ENCODE measurements around the gene SYT14.
"Not testable (repeated sequence)": the region's sequence is repeated elsewhere in the genome, so short reads cannot be mapped to it uniquely, and the experiment has no call there.

SYT14 gene

GRCh38 chr1:210124736-210125135, 186.7 kb downstream of the SYT14 start:
- no peak for DNase-seq

GRCh38 chr1:210125143-210125542, 187.1 kb downstream of the SYT14 start:
- DNase-seq, result no peak

GRCh38 chr1:210129092-210129491, 191.1 kb downstream of the SYT14 start:
- no peak for DNase-seq

GRCh38 chr1:210129759-210130158, 191.7 kb downstream of the SYT14 start:
- DNase-seq, result no peak

GRCh38 chr1:210132582-210132981, 194.6 kb downstream of the SYT14 start:
- no peak for DNase-seq

GRCh38 chr1:210143465-210144062, 205.5 kb downstream of the SYT14 start:
- peak; percentile 52 for DNase-seq

- no peak for DNase-seq
These were observed 206.7 kb downstream of the SYT14 start for GRCh38 chr1:210144736-210145135.

- DNase-seq, result no peak
These were observed 213.1 kb downstream of the SYT14 start for GRCh38 chr1:210151052-210151672.

- no peak for DNase-seq
These were observed 221.2 kb downstream of the SYT14 start for GRCh38 chr1:210159211-210159610.

GRCh38 chr1:210170220-210170619, 232.2 kb downstream of the SYT14 start:
- DNase-seq, result no peak

- DNase-seq, result no peak
These were observed 236.1 kb downstream of the SYT14 start for GRCh38 chr1:210174133-210174532.

- DNase-seq, result no peak
These were observed 247.0 kb downstream of the SYT14 start for GRCh38 chr1:210185063-210185462.

- DNase-seq, result not testable (repeated sequence)
These were observed 250.0 kb downstream of the SYT14 start for GRCh38 chr1:210187849-210188606.

- no peak for DNase-seq
These were observed 251.4 kb downstream of the SYT14 start for GRCh38 chr1:210189426-210189825.

GRCh38 chr1:210195635-210196160, 257.7 kb downstream of the SYT14 start:
- DNase-seq, result no peak

GRCh38 chr1:210196266-210196665, 258.2 kb downstream of the SYT14 start:
- DNase-seq, result not testable (repeated sequence)

- no peak for DNase-seq
These were observed 260.8 kb downstream of the SYT14 start for GRCh38 chr1:210198840-210199239.

GRCh38 chr1:210200124-210200736, 262.2 kb downstream of the SYT14 start:
- DNase-seq, result no peak

- no peak for DNase-seq
These were observed 263.7 kb downstream of the SYT14 start for GRCh38 chr1:210201681-210202080.

GRCh38 chr1:210207597-210208450, 269.8 kb downstream of the SYT14 start:
- DNase-seq, result no peak

- DNase-seq, result no peak
These were observed 275.3 kb downstream of the SYT14 start for GRCh38 chr1:210213335-210213734.

Measured in activated naive CD4-positive, alpha-beta T cell treated with Interleukin-2 at 50 U/mL for 16 hours (primary cell).